HCT116 (cell line): Measurements from ENCODE around the gene MTFR1L. TPM values are rescaled to one million over a fixed set of nuclear protein-coding genes. Genes with fewer than 3 reads are reported as not detected.

ENCODE experiments used
- ATAC-seq: fragments of 200-7000 bp; cut with Tn5 transposase; 2 replicates; pipeline ENCODE4 v1.9.1; 2020; ENCODE audit warnings: mild to moderate bottlenecking, moderate library complexity
- BruUV-seq: library from RNA; stranded (reverse); fragments of 400-500 nt; replicated peaks from 2 replicates; lab custom pipeline; 2021; lab: Mats Ljungman, UMichigan
- CTCF ChIA-PET: fragments of 300-600 bp; sonication (Branson Sonifier 250); formaldehyde crosslinking; loops from one replicate; lab custom pipeline; 2021; ENCODE audit warnings: antibody characterized with exemption; lab: Charles Lee
- POLR2A ChIA-PET: fragments of 300-600, 350-600 bp; sonication (Branson Sonifier 250); formaldehyde crosslinking; loops from one replicate; lab custom pipeline; 2021; ENCODE audit warnings: antibody characterized with exemption; lab: Charles Lee
- RAD21 ChIA-PET, 2 experiments: fragments of 300-600 bp; sonication (Branson Sonifier 250); formaldehyde crosslinking; loops; one replicate each; lab custom pipeline; 2023; ENCODE audit warnings: low total read pairs in 2 of 2; ENCODE audit not compliant: uncharacterized antibody in 2 of 2, unreplicated experiment in 2 of 2, low non-redundant PET in 1 of 2; lab: Charles Lee
- DNase-seq: peaks from one replicate; pipeline ENCODE4 v3.0.0-alpha.2; 2010; ENCODE audit warnings: low read depth, low spot score
- H2AFZ ChIP-seq: fragments of 200-600 bp; shearing (Covaris generic), sonication (generic); 2 replicates; pipeline ENCODE4 v1.6.1; 2017; ENCODE audit warnings: low read depth, mixed run types, mixed read lengths, antibody characterized with exemption, low read length; ENCODE audit not compliant: poor library complexity, severe bottlenecking
- H3K27ac ChIP-seq: 2 replicates; pipeline ENCODE4 v1.5.1; 2012; ENCODE audit warnings: low read depth, low read length
- H3K27me3 ChIP-seq: fragments of 200-600 bp; sonication (generic); 2 replicates; pipeline ENCODE4 v1.6.1; 2016; ENCODE audit warnings: mixed run types, low read length, mixed read lengths; ENCODE audit not compliant: insufficient read depth
- H3K36me3 ChIP-seq, 2 experiments: fragments of 200-500 bp in 1 of 2; fragments of 200-600 bp in 1 of 2; sonication (Bioruptor generic) in 1 of 2; sonication (generic) in 1 of 2; 2 replicates each; pipeline versions ENCODE4 v1.5.1 to v1.6.1; 2014 to 2016; ENCODE audit warnings: low read length in 2 of 2, inconsistent platforms in 1 of 2, mixed read lengths in 1 of 2, mixed run types in 1 of 2; ENCODE audit not compliant: insufficient read depth in 2 of 2, control insufficient read depth in 1 of 2
- H3K4me1 ChIP-seq, 2 experiments: fragments of 200-600 bp in 1 of 2; sonication (generic) in 1 of 2; 2 replicates each; pipeline versions ENCODE4 v1.5.1 to v1.6.1; 2012 to 2017; ENCODE audit warnings: low read length in 2 of 2, inconsistent platforms in 1 of 2, mild to moderate bottlenecking in 1 of 2, mixed read lengths in 1 of 2, mixed run types in 1 of 2, moderate library complexity in 1 of 2; ENCODE audit not compliant: insufficient read depth in 2 of 2, control insufficient read depth in 1 of 2
- H3K4me2 ChIP-seq: fragments of 200-600 bp; sonication (generic); 2 replicates; pipeline ENCODE4 v1.6.1; 2017; ENCODE audit warnings: mixed run types, low read length, mixed read lengths
- H3K4me3 ChIP-seq, 2 experiments: fragments of 200-600 bp in 1 of 2; sonication (generic) in 1 of 2; replicated peaks in 1 of 2; 2 replicates each; pipeline ENCODE4 v1.5.1; 2011 to 2016; ENCODE audit warnings: low read length in 2 of 2, control low read depth in 1 of 2, low read depth in 1 of 2, mild to moderate bottlenecking in 1 of 2, mixed read lengths in 1 of 2, mixed run types in 1 of 2
- H3K79me2 ChIP-seq: fragments of 200-600 bp; sonication (generic); 2 replicates; pipeline ENCODE4 v1.6.1; 2017; ENCODE audit warnings: mild to moderate bottlenecking, mixed run types, low read length, moderate library complexity, mixed read lengths; ENCODE audit not compliant: insufficient read depth
- H3K9ac ChIP-seq: fragments of 200-600 bp; sonication (generic); 2 replicates; pipeline ENCODE4 v1.6.1; 2016; ENCODE audit warnings: low read length, mixed read lengths
- H3K9me2 ChIP-seq: fragments of 200-600 bp; sonication (generic), shearing (Covaris generic); 2 replicates; pipeline ENCODE4 v1.6.1; 2017; ENCODE audit warnings: mixed run types, mild to moderate bottlenecking, moderate library complexity; ENCODE audit not compliant: insufficient read depth
- H3K9me3 ChIP-seq, 2 experiments: fragments of 200-500 bp in 1 of 2; fragments of 200-600 bp in 1 of 2; sonication (Bioruptor generic) in 1 of 2; sonication (generic) in 1 of 2; 2 replicates each; pipeline ENCODE4 v1.6.1; 2014 to 2017; ENCODE audit warnings: low read length in 2 of 2, mixed read lengths in 2 of 2, inconsistent platforms in 1 of 2, low read depth in 1 of 2, mild to moderate bottlenecking in 1 of 2, mixed run types in 1 of 2, moderate library complexity in 1 of 2; ENCODE audit not compliant: control insufficient read depth in 1 of 2, insufficient read depth in 1 of 2
- H4K20me1 ChIP-seq: fragments of 200-600 bp; sonication (generic), shearing (Covaris generic); 2 replicates; pipeline ENCODE4 v1.6.1; 2017; ENCODE audit warnings: mixed run types, mild to moderate bottlenecking, moderate library complexity; ENCODE audit not compliant: insufficient read depth
- CBX3 ChIP-seq: IDR thresholded peaks from 2 replicates; pipeline ENCODE4 v1.6.1; 2012; ENCODE audit warnings: low read depth
- CEBPB ChIP-seq: IDR thresholded peaks from 2 replicates; pipeline ENCODE4 v1.6.1; 2012; ENCODE audit warnings: low read depth
- EGR1 ChIP-seq: IDR thresholded peaks from 2 replicates; pipeline ENCODE4 v1.6.1; 2012; ENCODE audit warnings: low read depth
- ELF1 ChIP-seq: IDR thresholded peaks from 2 replicates; pipeline ENCODE4 v1.6.1; 2012; ENCODE audit warnings: low read depth, borderline replicate concordance
- EZH2 ChIP-seq: fragments of 200-600 bp; sonication (generic); IDR thresholded peaks from 2 replicates; pipeline ENCODE4 v1.6.1; 2017; ENCODE audit warnings: antibody characterized with exemption, mixed run types
- EZH2phosphoT487 ChIP-seq: fragments of 200-600 bp; IDR thresholded peaks from 2 replicates; pipeline ENCODE4 v1.6.1; 2018; ENCODE audit warnings: antibody characterized with exemption, borderline replicate concordance
- FOSL1 ChIP-seq: IDR thresholded peaks from 2 replicates; pipeline ENCODE4 v1.6.1; 2012; ENCODE audit warnings: low read depth
- JUND ChIP-seq: IDR thresholded peaks from 2 replicates; pipeline ENCODE4 v1.6.1; 2012
- RAD21 ChIP-seq: IDR thresholded peaks from 2 replicates; pipeline ENCODE4 v1.6.1; 2012; ENCODE audit warnings: low read depth, mild to moderate bottlenecking
- SIN3A ChIP-seq: IDR thresholded peaks from 2 replicates; pipeline ENCODE4 v1.6.1; 2012; ENCODE audit warnings: low read depth
- SP1 ChIP-seq: IDR thresholded peaks from 2 replicates; pipeline ENCODE4 v1.6.1; 2012; ENCODE audit warnings: low read depth
- SRF ChIP-seq: IDR thresholded peaks from 2 replicates; pipeline ENCODE4 v1.6.1; 2012; ENCODE audit warnings: low read depth
- TCF7L2 ChIP-seq: IDR thresholded peaks from 2 replicates; pipeline ENCODE4 v1.7.0; 2011; ENCODE audit warnings: borderline replicate concordance, inconsistent platforms; ENCODE audit not compliant: insufficient read depth, insufficient read length; ENCODE audit errors: extremely low read depth
- YY1 ChIP-seq: IDR thresholded peaks from 2 replicates; pipeline ENCODE4 v1.6.1; 2011; ENCODE audit warnings: low read length, low read depth, moderate library complexity, mild to moderate bottlenecking; ENCODE audit not compliant: insufficient replicate concordance; ENCODE audit errors: extremely low read depth
- ZFX ChIP-seq: fragments of 450-650 bp; IDR thresholded peaks from 2 replicates; pipeline ENCODE4 v1.6.1; 2017
- ZNF274 ChIP-seq: fragments of 200-500 bp; sonication (Bioruptor generic); IDR thresholded peaks from 2 replicates; pipeline ENCODE4 v1.6.1; 2014; ENCODE audit warnings: mild to moderate bottlenecking, low read depth, low read length, inconsistent platforms
- intact Hi-C: fragments of 100-400 bp; cut with micrococcal nuclease; formaldehyde crosslinking; loops from 2 replicates; pipeline ENCODE4 v1.10.0; 2022
- total RNA-seq: library from RNA; stranded (reverse); gene quantifications from one replicate; pipeline ENCODE4 v1.2.1, GENCODE V29; 2021; ENCODE audit not compliant: unreplicated experiment
- TF ChIP-seq, protein P1 (sequence below): IDR thresholded peaks from 2 replicates; pipeline ENCODE4 v1.6.1; 2012
- TF ChIP-seq, protein P2 (sequence below), 3 experiments: fragments of 200-600 bp in 1 of 3; sonication (generic) in 1 of 3; IDR thresholded peaks in 2 of 3; conservative IDR thresholded peaks in 1 of 3; 2 replicates each; pipeline ENCODE4 v1.5.1; 2012 to 2017; ENCODE audit warnings: low read depth in 2 of 3, low read length in 2 of 3, antibody characterized with exemption in 1 of 3, borderline replicate concordance in 1 of 3, control low read depth in 1 of 3, mild to moderate bottlenecking in 1 of 3, mixed read lengths in 1 of 3, mixed run types in 1 of 3, moderate library complexity in 1 of 3; ENCODE audit not compliant: insufficient read depth in 1 of 3
- TF ChIP-seq, protein P3 (sequence below): IDR thresholded peaks from 2 replicates; pipeline ENCODE4 v1.6.1; 2012
- TF ChIP-seq, protein P4 (sequence below): IDR thresholded peaks from 2 replicates; pipeline ENCODE4 v1.6.1; 2012; ENCODE audit warnings: low read depth

The MTFR1L gene
- total RNA-seq, 1 experiment from 2014 or later, result 35.8 TPM

DNA sequence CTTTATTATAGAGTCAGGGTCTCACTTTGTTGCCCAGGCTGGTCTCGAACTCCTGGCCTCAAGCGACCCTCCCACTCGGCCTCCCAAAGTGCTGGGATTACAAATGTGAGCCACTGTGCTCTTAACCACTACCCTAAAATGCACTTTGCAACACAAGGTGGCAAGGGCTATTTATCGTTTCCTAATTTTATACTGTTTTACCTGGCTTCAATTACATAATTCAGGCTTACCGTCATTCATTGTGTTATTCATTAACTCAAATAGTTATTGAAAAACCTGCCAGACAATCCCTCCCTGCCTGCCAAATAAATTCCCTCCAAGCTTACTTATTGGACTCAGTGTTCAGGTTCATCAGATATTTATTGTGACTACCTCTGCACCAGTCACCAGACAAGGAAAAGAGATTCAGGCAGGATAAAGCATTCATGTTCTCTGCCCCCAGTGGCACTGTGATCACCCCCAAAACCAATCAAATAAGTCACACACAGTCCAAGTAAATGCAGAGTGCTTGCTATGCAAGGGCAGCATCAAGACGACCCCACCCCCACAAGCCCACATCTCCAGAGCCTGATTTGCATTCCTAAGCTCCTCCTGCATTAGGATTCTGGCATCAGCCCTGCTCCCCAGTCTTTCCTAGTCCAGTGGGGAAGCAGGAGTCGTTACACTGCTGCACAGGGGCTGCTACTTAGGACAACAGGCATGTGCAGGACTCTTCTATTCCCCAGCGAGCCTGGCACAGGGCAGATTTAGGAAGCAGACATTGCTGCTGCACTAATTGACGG, 47.6 kb downstream of the MTFR1L start:
- ChIA-PET CTCF (no interaction called here), POLR2A (no interaction called here)
- intact Hi-C loops, result no loop called here

More for the DNA sequence above, 47.6 kb downstream of the MTFR1L start:
- Histone ChIP-seq H3K36me3 (0 out of 4 replicates have a peak, but pooled peaks cover 0 to 5% of the 10 kb centered on the region in 2 experiments), H3K4me1 (peaks cover 20 to 32% of the 10 kb centered on the region in 2 experiments), H4K20me1 (no peaks in the 10 kb centered on the region), H3K79me2 (no peaks in the 10 kb centered on the region), H2AFZ (no peak overlapping the region), H3K9me2 (no peaks in the 10 kb centered on the region), H3K9me3 (no peaks in the 10 kb centered on the region), H3K27ac (no peak overlapping the region), H3K27me3 (no peaks in the 10 kb centered on the region), H3K4me2 (no peak overlapping the region), H3K4me3 (no peak overlapping the region), H3K9ac (no peak overlapping the region)
- TF ChIP-seq TCF7L2 (no peak), RAD21 (no peak), YY1 (no peak), SP1 (no peak), ZNF274 (no peak), EZH2 (no peak), ELF1 (no peak), CEBPB (no peak), SRF (no peak), FOSL1 (no peak), CBX3 (no peak), EZH2phosphoT487 (no peak), ZFX (no peak), EGR1 (no peak), JUND (no peak), SIN3A (no peak)
- TF ChIP-seq, protein P1, sequence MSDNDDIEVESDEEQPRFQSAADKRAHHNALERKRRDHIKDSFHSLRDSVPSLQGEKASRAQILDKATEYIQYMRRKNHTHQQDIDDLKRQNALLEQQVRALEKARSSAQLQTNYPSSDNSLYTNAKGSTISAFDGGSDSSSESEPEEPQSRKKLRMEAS, result no peak
- TF ChIP-seq, protein P2, sequence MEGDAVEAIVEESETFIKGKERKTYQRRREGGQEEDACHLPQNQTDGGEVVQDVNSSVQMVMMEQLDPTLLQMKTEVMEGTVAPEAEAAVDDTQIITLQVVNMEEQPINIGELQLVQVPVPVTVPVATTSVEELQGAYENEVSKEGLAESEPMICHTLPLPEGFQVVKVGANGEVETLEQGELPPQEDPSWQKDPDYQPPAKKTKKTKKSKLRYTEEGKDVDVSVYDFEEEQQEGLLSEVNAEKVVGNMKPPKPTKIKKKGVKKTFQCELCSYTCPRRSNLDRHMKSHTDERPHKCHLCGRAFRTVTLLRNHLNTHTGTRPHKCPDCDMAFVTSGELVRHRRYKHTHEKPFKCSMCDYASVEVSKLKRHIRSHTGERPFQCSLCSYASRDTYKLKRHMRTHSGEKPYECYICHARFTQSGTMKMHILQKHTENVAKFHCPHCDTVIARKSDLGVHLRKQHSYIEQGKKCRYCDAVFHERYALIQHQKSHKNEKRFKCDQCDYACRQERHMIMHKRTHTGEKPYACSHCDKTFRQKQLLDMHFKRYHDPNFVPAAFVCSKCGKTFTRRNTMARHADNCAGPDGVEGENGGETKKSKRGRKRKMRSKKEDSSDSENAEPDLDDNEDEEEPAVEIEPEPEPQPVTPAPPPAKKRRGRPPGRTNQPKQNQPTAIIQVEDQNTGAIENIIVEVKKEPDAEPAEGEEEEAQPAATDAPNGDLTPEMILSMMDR (IDR thresholded peaks at IDR 0.05 in 2 of 3, conservative IDR thresholded peaks at IDR 0.05 in 1 of 3; ENCODE audit: borderline replicate concordance in 1 of 3, insufficient read depth in 1 of 3, low read depth in 2 of 3, low read length in 2 of 3), result no peak
- TF ChIP-seq, protein P3, sequence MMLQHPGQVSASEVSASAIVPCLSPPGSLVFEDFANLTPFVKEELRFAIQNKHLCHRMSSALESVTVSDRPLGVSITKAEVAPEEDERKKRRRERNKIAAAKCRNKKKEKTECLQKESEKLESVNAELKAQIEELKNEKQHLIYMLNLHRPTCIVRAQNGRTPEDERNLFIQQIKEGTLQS, result no peak
- TF ChIP-seq, protein P4, sequence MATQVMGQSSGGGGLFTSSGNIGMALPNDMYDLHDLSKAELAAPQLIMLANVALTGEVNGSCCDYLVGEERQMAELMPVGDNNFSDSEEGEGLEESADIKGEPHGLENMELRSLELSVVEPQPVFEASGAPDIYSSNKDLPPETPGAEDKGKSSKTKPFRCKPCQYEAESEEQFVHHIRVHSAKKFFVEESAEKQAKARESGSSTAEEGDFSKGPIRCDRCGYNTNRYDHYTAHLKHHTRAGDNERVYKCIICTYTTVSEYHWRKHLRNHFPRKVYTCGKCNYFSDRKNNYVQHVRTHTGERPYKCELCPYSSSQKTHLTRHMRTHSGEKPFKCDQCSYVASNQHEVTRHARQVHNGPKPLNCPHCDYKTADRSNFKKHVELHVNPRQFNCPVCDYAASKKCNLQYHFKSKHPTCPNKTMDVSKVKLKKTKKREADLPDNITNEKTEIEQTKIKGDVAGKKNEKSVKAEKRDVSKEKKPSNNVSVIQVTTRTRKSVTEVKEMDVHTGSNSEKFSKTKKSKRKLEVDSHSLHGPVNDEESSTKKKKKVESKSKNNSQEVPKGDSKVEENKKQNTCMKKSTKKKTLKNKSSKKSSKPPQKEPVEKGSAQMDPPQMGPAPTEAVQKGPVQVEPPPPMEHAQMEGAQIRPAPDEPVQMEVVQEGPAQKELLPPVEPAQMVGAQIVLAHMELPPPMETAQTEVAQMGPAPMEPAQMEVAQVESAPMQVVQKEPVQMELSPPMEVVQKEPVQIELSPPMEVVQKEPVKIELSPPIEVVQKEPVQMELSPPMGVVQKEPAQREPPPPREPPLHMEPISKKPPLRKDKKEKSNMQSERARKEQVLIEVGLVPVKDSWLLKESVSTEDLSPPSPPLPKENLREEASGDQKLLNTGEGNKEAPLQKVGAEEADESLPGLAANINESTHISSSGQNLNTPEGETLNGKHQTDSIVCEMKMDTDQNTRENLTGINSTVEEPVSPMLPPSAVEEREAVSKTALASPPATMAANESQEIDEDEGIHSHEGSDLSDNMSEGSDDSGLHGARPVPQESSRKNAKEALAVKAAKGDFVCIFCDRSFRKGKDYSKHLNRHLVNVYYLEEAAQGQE, result no peak
- DNase-seq (no peak), ATAC-seq (no peak)
- RAD21 ChIA-PET, result no interaction called here
- BruUV-seq, result no TSS peak
